ENCODE data around the gene LDAF1.
"Not testable (repeated sequence)": the region's sequence is repeated elsewhere in the genome, so short reads cannot be mapped to it uniquely, and the experiment has no call there.

LDAF1 gene

DNA sequence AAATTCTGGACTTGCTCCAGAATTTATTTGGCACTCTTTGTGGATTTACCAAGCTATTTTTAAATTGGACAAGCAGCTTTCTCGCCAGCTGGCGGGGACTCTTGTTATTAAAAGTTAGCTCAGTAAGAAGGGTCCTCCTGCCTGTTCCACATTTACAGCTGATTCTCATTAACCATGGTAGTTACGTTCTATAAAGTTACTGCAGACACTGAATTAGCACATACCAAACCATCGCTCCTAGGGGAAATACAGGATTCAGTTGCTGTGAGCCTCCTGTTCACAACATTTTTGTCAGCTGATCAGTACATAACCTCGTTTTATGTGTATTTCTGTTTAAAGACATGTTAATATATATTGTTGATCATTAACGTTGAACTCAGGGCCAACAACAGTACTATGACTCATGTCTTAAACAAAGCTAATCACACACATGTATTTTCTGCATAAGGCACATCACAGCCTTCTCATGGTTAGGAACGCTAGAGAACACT lies 4.2 kb downstream of the LDAF1 start:
- no peak for DNase-seq

DNA sequence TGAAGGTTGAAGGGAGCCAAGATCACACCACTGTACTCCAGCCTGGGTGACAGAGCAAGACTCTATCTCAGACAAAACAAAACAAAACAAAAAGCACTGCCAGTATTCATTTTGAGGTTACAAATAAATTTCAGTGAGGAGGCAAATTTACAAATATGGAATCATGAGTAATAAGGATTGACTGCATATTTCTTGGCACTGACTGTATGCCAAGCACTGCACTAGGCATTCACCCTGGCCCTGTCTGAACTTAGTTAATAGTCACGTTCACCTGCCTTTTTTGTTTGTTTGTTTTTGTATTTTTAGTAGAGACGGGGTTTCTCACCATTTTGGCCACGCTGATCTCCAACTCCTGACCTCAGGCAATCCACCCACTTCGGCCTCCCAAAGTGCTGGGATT lies 5.1 kb downstream of the LDAF1 start:
- no peak for DNase-seq

- DNase-seq, result no peak
These were observed 6.2 kb downstream of the LDAF1 start for GRCh38 chr16:21164521-21165168.

- DNase-seq, result no peak
These were observed 8.1 kb downstream of the LDAF1 start for GRCh38 chr16:21166561-21166961.

GRCh38 chr16:21167360-21167759 lies 8.9 kb downstream of the LDAF1 start:
- DNase-seq, result peak; percentile 40 to 64 (median 40)

GRCh38 chr16:21167929-21168602 lies 9.6 kb downstream of the LDAF1 start:
- DNase-seq, result no peak

DNA sequence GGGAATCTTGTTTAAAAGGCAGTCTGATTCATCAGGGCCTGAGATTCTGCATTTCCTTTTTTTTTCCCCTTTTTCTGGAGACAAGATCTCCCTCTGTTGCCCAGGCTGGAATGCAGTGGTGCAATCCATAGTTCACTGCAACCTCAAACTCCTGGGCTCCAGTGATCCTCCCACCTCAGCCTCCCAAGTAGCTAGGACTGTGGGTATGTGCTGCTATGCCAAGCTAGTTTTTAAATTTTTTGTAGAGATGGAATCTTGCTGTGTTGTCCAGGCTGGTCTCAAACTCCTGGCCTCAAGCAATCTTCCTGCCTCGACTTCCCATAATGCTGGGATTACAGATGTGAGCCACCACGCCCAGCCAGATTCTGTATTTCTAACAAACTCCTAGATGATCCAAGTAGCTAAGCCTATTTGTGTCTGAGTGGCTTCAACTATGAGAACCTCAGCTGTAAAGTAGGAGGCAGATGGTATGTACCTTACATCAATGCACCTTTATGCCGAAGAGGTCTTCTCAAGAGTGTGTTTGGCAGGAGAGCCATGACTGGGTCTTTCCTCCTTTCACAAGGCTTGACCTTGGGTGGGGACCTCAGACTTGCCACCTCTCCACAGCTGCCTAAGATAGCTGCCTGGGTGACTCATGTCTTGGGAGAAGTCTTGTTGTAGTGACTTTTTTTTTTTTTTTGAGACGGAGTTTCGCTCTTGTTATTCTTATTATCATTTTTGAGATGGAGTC lies 10.9 kb downstream of the LDAF1 start:
- no peak for DNase-seq

- DNase-seq, result not testable (repeated sequence)
These were observed 11.6 kb downstream of the LDAF1 start for GRCh38 chr16:21170116-21170515.

DNA sequence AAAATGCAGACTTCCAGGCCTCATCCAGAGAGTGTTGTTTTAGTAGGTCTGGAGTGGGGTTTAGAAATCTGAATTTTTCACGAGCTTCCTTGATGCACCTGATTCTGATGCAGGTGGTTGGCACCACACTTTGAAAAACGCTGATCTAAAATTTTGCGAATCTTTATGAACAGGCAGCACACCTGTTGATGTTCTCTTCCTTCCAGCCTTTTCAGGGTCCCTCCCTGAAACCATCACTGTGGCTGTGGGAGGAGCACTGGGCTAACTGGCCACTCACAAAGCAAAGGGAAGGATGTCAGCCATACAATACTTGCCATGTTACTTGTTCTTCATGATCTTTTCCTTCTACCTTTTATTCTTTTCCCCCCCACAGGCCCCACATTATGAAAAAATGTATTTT lies 14.2 kb downstream of the LDAF1 start:
- no peak for DNase-seq

DNA sequence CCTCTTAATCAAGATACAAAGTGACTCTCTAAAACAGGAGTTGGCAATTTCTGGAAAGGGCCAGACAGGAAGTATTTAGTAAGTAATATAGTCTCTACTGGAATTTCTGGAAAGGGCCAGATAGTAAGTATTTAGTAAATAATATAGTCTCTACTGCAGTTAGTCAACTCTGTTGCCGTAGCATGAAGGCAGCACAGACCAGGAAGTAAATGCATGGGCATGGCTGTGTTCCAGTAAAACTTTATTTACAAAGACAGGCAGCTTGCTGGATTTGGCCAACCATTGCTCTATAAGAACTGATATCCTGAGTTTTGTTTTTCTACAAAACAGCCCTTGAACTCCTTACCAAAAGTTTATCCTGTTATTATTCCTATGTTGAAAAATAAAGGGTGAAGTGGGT lies 16.9 kb downstream of the LDAF1 start:
- no peak for DNase-seq

- no peak for DNase-seq
These were observed 20.9 kb downstream of the LDAF1 start for GRCh38 chr16:21179126-21179982.

- DNase-seq, result no peak
These were observed 21.5 kb downstream of the LDAF1 start for GRCh38 chr16:21179983-21180365.

DNA sequence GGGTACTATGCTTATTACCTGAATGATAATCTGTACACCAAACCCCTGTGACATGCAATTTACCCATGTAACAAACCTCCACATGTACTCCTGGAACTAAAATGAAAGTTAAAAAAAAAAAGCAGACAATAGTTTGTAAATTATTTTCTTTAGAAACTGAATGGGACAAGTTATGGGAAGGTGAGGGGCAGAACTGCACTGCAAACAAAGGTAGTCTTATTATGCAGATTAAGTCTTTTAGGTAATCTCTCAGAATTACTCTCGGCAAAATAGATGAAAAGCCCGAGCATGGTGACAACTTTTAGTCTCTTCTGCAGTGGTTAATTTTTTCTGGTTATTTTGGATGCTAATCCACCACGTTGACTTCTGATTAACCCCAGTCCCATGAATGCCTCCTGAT lies 25.5 kb downstream of the LDAF1 start:
- no peak for DNase-seq

GRCh38 chr16:21184834-21185233 lies 26.4 kb downstream of the LDAF1 start:
- DNase-seq, result peak; percentile 49 to 58 (median 56)

GRCh38 chr16:21185659-21186325 lies 27.3 kb downstream of the LDAF1 start:
- no peak for DNase-seq

- no peak for DNase-seq
These were observed 27.8 kb downstream of the LDAF1 start for GRCh38 chr16:21186326-21186691.

DNA sequence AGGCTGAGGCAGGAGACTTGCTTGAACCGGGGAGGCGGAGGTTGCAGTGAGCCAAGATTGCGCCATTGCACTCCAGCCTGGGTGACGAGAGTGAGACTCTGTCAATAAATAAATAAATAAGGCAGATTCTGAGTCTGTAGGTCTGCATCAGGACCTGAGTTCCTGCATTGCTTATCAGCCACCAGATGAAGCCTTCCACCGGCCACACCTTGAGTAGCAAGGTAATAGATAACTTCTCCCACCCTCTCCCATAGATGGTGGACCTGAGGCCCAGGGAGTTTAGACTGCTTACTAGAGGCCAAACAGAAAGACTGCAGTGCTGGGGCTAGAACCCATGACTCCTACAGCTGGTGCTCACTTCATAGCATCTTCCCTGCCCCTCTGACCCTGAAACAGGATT lies 30.8 kb downstream of the LDAF1 start:
- no peak for DNase-seq

- DNase-seq, result no peak
These were observed 31.5 kb downstream of the LDAF1 start for GRCh38 chr16:21190013-21190412.

DNA sequence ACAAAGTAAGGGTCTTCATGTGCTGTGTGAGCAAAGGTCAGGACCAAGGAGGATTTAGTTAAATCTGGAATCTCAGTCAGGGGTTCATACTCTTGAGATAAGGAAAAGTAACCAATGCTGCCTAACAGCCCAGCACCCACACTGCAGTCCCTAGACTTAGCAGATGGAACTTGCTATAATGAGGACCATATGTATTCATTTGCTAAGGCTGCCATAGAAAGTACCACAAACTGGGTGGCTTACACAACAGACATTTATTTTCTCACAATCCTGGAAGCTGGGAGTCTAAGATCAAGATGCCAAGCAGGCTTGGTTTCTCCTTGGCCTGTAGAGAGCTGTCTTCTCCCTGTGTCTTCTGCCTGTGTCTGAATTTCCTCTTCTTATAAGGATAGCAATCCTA lies 32.1 kb downstream of the LDAF1 start:
- no peak for DNase-seq

GRCh38 chr16:21192991-21193390 lies 34.5 kb downstream of the LDAF1 start:
- DNase-seq, result no peak

GRCh38 chr16:21194771-21195301 lies 36.4 kb downstream of the LDAF1 start:
- no peak for DNase-seq

- DNase-seq, result not testable (repeated sequence)
These were observed 36.9 kb downstream of the LDAF1 start for GRCh38 chr16:21195330-21195729.

Measured in suppressor macrophage treated with lipopolysaccharide for 1 hour (primary cell).